ENCODE measurements around the gene PTPRQ. TPM values are rescaled to one million over a fixed set of nuclear protein-coding genes. Genes with fewer than 3 reads are reported as not detected.

The PTPRQ gene
- total RNA-seq, 4 donors from 2014 or later, result 0.24 to 0.47 (median 0.30) TPM; not detected in 1

DNA sequence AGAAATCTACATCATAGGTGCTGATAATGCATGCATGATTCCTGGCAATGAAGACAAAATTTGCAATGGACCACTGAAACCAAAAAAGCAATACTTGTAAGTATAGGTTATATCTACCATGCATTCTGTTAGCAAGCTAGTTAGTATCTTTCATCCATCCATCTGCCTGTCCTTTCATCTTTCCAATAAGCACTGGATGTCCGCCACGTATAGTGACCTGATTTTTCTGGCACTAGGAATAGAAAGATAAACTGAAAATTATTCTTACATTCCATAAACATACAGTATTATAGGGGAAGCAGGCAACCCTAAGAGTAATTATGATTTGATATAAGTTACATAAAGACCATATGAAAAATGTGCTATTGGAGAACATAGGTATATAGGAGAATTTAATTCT lies 176.2 kb downstream of the PTPRQ start:
- Histone ChIP-seq H3K4me1 (no peaks in the 10 kb centered on the region), H3K9me3 (no peaks in the 10 kb centered on the region), H3K36me3 (no peaks in the 10 kb centered on the region), H3K27ac (no peak overlapping the region), H3K27me3 (no peaks in the 10 kb centered on the region), H3K4me3 (no peak overlapping the region)
- no peak for DNase-seq (ENCODE audit: low spot score in 2 of 2)
- TF ChIP-seq, protein P1, sequence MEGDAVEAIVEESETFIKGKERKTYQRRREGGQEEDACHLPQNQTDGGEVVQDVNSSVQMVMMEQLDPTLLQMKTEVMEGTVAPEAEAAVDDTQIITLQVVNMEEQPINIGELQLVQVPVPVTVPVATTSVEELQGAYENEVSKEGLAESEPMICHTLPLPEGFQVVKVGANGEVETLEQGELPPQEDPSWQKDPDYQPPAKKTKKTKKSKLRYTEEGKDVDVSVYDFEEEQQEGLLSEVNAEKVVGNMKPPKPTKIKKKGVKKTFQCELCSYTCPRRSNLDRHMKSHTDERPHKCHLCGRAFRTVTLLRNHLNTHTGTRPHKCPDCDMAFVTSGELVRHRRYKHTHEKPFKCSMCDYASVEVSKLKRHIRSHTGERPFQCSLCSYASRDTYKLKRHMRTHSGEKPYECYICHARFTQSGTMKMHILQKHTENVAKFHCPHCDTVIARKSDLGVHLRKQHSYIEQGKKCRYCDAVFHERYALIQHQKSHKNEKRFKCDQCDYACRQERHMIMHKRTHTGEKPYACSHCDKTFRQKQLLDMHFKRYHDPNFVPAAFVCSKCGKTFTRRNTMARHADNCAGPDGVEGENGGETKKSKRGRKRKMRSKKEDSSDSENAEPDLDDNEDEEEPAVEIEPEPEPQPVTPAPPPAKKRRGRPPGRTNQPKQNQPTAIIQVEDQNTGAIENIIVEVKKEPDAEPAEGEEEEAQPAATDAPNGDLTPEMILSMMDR (IDR thresholded peaks at IDR 0.05), result no peak
- TF ChIP-seq POLR2A (IDR thresholded peaks at IDR 0.05) (no peak), POLR2AphosphoS5 (IDR thresholded peaks at IDR 0.05) (no peak), EP300 (IDR thresholded peaks at IDR 0.05) (no peak)
- WGBS, result 93% methylated on average over 2 of the region's 2 CpGs

DNA sequence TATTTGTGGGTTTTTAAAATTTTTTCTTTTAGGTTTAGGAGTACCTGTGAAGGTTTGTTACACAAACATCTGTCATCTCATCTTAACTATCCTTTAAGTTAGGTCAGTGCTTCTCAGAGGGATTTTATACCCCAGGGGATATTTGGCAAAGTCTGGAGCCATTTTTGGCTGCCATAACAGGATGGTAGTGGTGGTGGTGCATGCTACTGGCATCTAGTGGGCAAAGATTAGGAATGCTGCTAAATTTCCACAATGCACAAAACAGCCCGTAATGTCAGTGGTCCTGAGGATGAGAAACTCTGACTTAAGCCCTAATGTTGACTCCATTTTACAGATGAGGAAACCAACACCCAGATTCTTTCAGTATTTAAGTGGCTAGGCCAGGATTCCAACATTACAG lies 178.2 kb downstream of the PTPRQ start:
- no peak for TF ChIP-seq POLR2AphosphoS5 (IDR thresholded peaks at IDR 0.05)
- no peak for TF ChIP-seq EP300 (IDR thresholded peaks at IDR 0.05)
- no peak for TF ChIP-seq POLR2A (IDR thresholded peaks at IDR 0.05)
- TF ChIP-seq, protein P1 (IDR thresholded peaks at IDR 0.05), result no peak
- Histone ChIP-seq H3K4me3 (no peak overlapping the region), H3K9me3 (no peaks in the 10 kb centered on the region), H3K4me1 (no peaks in the 10 kb centered on the region), H3K27me3 (no peaks in the 10 kb centered on the region), H3K36me3 (no peaks in the 10 kb centered on the region), H3K27ac (no peak overlapping the region)
- no peak for DNase-seq (ENCODE audit: low spot score in 2 of 2)
- 93% methylated on average over 1 of the region's 1 CpG for WGBS

GRCh38 chr12:80625051-80625450 lies 181.0 kb downstream of the PTPRQ start:
- DNase-seq (ENCODE audit: low spot score in 2 of 2), result no peak
- no peaks in the 10 kb centered on the region for H3K4me1 ChIP-seq
- WGBS, result 95% methylated on average over 1 of the region's 1 CpG

GRCh38 chr12:80625901-80626300 lies 181.9 kb downstream of the PTPRQ start:
- Histone ChIP-seq H3K36me3 (no peaks in the 10 kb centered on the region), H3K9me3 (no peaks in the 10 kb centered on the region), H3K4me1 (no peaks in the 10 kb centered on the region), H3K27me3 (no peaks in the 10 kb centered on the region), H3K27ac (no peak overlapping the region), H3K4me3 (no peak overlapping the region)
- 58% methylated on average over 3 of the region's 3 CpGs for WGBS
- no peak for TF ChIP-seq EP300 (IDR thresholded peaks at IDR 0.05)
- TF ChIP-seq POLR2AphosphoS5 (IDR thresholded peaks at IDR 0.05), result no peak
- TF ChIP-seq, protein P1 (IDR thresholded peaks at IDR 0.05), result no peak
- TF ChIP-seq POLR2A (IDR thresholded peaks at IDR 0.05), result no peak
- no peak for DNase-seq (ENCODE audit: low spot score in 2 of 2)

More at GRCh38 chr12:80625051-80625450, 181.0 kb downstream of the PTPRQ start:
- TF ChIP-seq, protein P1 (IDR thresholded peaks at IDR 0.05), result no peak
- TF ChIP-seq EP300 (IDR thresholded peaks at IDR 0.05) (no peak), POLR2AphosphoS5 (IDR thresholded peaks at IDR 0.05) (no peak), POLR2A (IDR thresholded peaks at IDR 0.05) (no peak)
- H3K9me3 ChIP-seq, result no peaks in the 10 kb centered on the region
- no peaks in the 10 kb centered on the region for H3K36me3 ChIP-seq
- no peaks in the 10 kb centered on the region for H3K27me3 ChIP-seq
- no peak overlapping the region for H3K27ac ChIP-seq
- no peak overlapping the region for H3K4me3 ChIP-seq

DNA sequence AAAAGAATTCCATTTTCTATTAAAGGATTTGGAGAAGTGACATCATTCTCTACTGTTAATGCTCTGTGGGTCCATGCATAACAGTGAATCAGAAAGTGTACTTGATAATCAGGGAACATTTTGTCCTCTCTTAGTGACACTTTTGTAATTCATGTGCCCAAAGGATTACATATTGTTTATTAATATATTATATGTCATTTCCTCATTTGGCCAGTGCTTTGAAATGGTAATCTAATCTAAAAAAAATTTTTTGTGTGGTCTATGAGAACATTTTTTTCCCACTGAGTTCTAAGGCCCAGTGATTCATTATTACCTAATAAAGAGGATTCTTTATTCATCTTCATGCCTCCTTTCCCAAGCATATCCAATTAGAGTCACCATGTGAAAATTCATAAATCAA lies 183.7 kb downstream of the PTPRQ start:
- Histone ChIP-seq H3K4me3 (no peak overlapping the region), H3K4me1 (no peaks in the 10 kb centered on the region), H3K27ac (no peak overlapping the region), H3K36me3 (no peaks in the 10 kb centered on the region), H3K27me3 (no peaks in the 10 kb centered on the region), H3K9me3 (no peaks in the 10 kb centered on the region)
- TF ChIP-seq POLR2AphosphoS5 (IDR thresholded peaks at IDR 0.05), result no peak
- no peak for DNase-seq (ENCODE audit: low spot score in 2 of 2)

DNA sequence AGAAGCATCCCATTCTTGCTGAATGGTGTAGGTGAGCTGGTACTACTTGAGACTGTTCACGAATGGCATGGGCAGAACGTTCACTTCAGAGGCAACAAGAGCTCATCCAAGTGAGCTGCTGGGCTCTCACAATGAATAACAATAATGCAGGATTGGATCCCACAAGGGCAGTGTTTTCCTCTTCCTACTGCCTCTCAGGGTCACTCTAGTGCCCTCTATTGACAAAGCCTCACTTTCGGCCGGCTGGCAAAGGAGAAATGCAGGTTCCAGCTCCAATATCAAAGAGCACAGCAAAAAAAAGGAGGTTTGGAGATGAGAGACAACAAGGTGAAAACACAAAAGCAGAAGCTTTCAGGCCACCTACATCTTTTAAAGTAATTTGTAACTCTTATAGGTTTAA lies 188.8 kb downstream of the PTPRQ start:
- no peaks in the 10 kb centered on the region for H3K36me3 ChIP-seq
- H3K9me3 ChIP-seq, result no peaks in the 10 kb centered on the region
- no peak overlapping the region for H3K27ac ChIP-seq
- H3K4me1 ChIP-seq, result no peaks in the 10 kb centered on the region
- TF ChIP-seq POLR2A (IDR thresholded peaks at IDR 0.05), result no peak
- H3K27me3 ChIP-seq, result no peaks in the 10 kb centered on the region
- no peak for DNase-seq (ENCODE audit: low spot score in 2 of 2)
- 53% methylated on average over 4 of the region's 4 CpGs for WGBS
- no peak overlapping the region for H3K4me3 ChIP-seq

All from suprapubic skin (tissue), 4 donors.